Activated T-helper 9 cell treated with anti-CD3 and anti-CD28 coated beads, Interleukin-2, amount 50 U/mL, for 16 hours (primary cell): ENCODE data around the gene OTC.

Experiments
- DNase-seq: peaks from one replicate; pipeline ENCODE4 v3.0.0-alpha.2; 2020; ENCODE audit warnings: low read depth

OTC gene

GRCh38 chrX:38468563-38469157, 116.3 kb downstream of the OTC start:
- no peak for DNase-seq
